CD4-positive, alpha-beta T cell (primary cell): ENCODE results near the gene GTSF1L. TPM values are rescaled to one million over a fixed set of nuclear protein-coding genes. Genes with fewer than 3 reads are reported as not detected.

ENCODE experiments used
- ATAC-seq: fragments of 200-7000 bp; cut with Tn5 transposase; one replicate; pipeline ENCODE4 v1.10.0; 2022; ENCODE audit warnings: mild to moderate bottlenecking; ENCODE audit not compliant: poor library complexity
- CTCF ChIA-PET: fragments of 350-600 bp; sonication (Branson Sonifier 250); formaldehyde crosslinking; loops from one replicate; lab custom pipeline; 2021; ENCODE audit warnings: antibody characterized with exemption, inconsistent platforms; lab: Charles Lee
- POLR2A ChIA-PET: fragments of 350-600 bp; sonication (Branson Sonifier 250); formaldehyde crosslinking; loops from one replicate; lab custom pipeline; 2021; ENCODE audit warnings: antibody characterized with exemption, inconsistent platforms; lab: Charles Lee
- DNase-seq, 14 experiments: peaks; one replicate each; pipeline ENCODE4 v3.0.0-alpha.2; 2013 to 2020; ENCODE audit warnings: mixed read lengths in 2 of 14
- H3K27ac ChIP-seq, 2 donors: one replicate each; pipeline versions ENCODE4 v1.5.1 to v1.7.0; 2013; ENCODE audit warnings: low read length in 2 of 2, low read depth in 1 of 2, mild to moderate bottlenecking in 1 of 2
- H3K27me3 ChIP-seq, 2 experiments: 1 replicate in 1 of 2; 2 replicates in 1 of 2; pipeline versions ENCODE4 v1.6.1 to v1.7.0; 2013; ENCODE audit warnings: low read length in 2 of 2, control low read depth in 1 of 2, mild to moderate bottlenecking in 1 of 2, moderate library complexity in 1 of 2; ENCODE audit not compliant: insufficient read depth in 2 of 2, control insufficient read depth in 1 of 2
- H3K36me3 ChIP-seq: one replicate; pipeline ENCODE4 v1.6.1; 2013; ENCODE audit warnings: low read length, control low read depth; ENCODE audit not compliant: insufficient read depth
- H3K4me1 ChIP-seq: one replicate; pipeline ENCODE4 v1.6.1; 2013; ENCODE audit warnings: low read length, control low read depth; ENCODE audit not compliant: insufficient read depth
- H3K4me3 ChIP-seq: one replicate; pipeline ENCODE4 v1.5.1; 2013; ENCODE audit warnings: mild to moderate bottlenecking, low read length, moderate library complexity
- H3K9me3 ChIP-seq, 2 experiments: 1 replicate in 1 of 2; 2 replicates in 1 of 2; pipeline versions ENCODE4 v1.6.1 to v1.7.0; 2013; ENCODE audit warnings: low read length in 2 of 2, mild to moderate bottlenecking in 2 of 2, control low read depth in 1 of 2, moderate library complexity in 1 of 2; ENCODE audit not compliant: control insufficient read depth in 1 of 2, insufficient read depth in 1 of 2
- H3K27ac Mint-ChIP-seq: one replicate; pipeline ENCODE4 v1.8.0; 2020; ENCODE audit warnings: mixed read lengths
- H3K27me3 Mint-ChIP-seq: one replicate; pipeline ENCODE4 v1.8.0; 2021; ENCODE audit warnings: mixed read lengths
- H3K36me3 Mint-ChIP-seq: one replicate; pipeline ENCODE4 v1.8.0; 2021; ENCODE audit warnings: low read depth, mixed read lengths
- H3K4me1 Mint-ChIP-seq: one replicate; pipeline ENCODE4 v1.8.0; 2021; ENCODE audit warnings: low read depth, mixed read lengths
- H3K4me3 Mint-ChIP-seq: one replicate; pipeline ENCODE4 v1.8.0; 2020; ENCODE audit warnings: mild to moderate bottlenecking, mixed read lengths
- H3K9me3 Mint-ChIP-seq: one replicate; pipeline ENCODE4 v1.8.0; 2020; ENCODE audit warnings: mixed read lengths
- CTCF ChIP-seq: fragments of 200-600 bp; IDR thresholded peaks from one replicate; pipeline ENCODE4 v1.8.0; 2022; ENCODE audit warnings: antibody characterized with exemption, mild to moderate bottlenecking
- intact Hi-C, 2 experiments: fragments of 100-400 bp; cut with DNase I in 1 of 2; cut with micrococcal nuclease in 1 of 2; formaldehyde crosslinking; loops; one replicate each; pipeline versions ENCODE4 v1.15.1 to v1.9.0; 2023 to 2025; cut with DNase I, micrococcal nuclease
- total RNA-seq, 174 experiments: library from RNA in 2 of 174; stranded (reverse) in 2 of 174; gene quantifications; one replicate each; pipeline ENCODE4 v1.2.3 and lab custom pipeline; 2021 to 2026

Gene GTSF1L
- total RNA-seq, 2 experiments from 2014 or later = not detected

- ChIA-PET CTCF (no interaction called here), POLR2A (interaction anchor here (0.8 kb wide), 1 partner anchor 69 kb away, joined by 3 read pairs; no protein-coding TSS in a partner anchor)
- Histone ChIP-seq H3K4me3 (no peak overlapping the region), H3K27me3 (no peaks in the 10 kb centered on the region), H3K27ac (no peak overlapping the region), H3K4me1 (peaks cover 4% of the 10 kb centered on the region), H3K9me3 (no peaks in the 10 kb centered on the region), H3K36me3 (no peaks in the 10 kb centered on the region)
- no peak overlapping the region for H3K27ac Mint-ChIP-seq
- DNase-seq = no peak
- no peaks in the 10 kb centered on the region for H3K36me3 Mint-ChIP-seq
- H3K27me3 Mint-ChIP-seq = no peaks in the 10 kb centered on the region
- no peak for ATAC-seq
- TF ChIP-seq CTCF = no peak
- no peaks in the 10 kb centered on the region for H3K9me3 Mint-ChIP-seq
- intact Hi-C loops = no loop called here
- no peak overlapping the region for H3K4me3 Mint-ChIP-seq
- no peaks in the 10 kb centered on the region for H3K4me1 Mint-ChIP-seq
Observed at GRCh38 chr20:43686820-43687219, 40.0 kb downstream of the GTSF1L start.

- Histone ChIP-seq H3K27ac (no peak overlapping the region), H3K4me3 (no peak overlapping the region), H3K4me1 (peaks cover 7% of the 10 kb centered on the region), H3K36me3 (no peaks in the 10 kb centered on the region), H3K9me3 (no peaks in the 10 kb centered on the region), H3K27me3 (no peaks in the 10 kb centered on the region)
- no peaks in the 10 kb centered on the region for H3K9me3 Mint-ChIP-seq
- H3K4me3 Mint-ChIP-seq = no peak overlapping the region
- ChIA-PET CTCF (no interaction called here), POLR2A (no interaction called here)
- no peaks in the 10 kb centered on the region for H3K36me3 Mint-ChIP-seq
- no peak for DNase-seq
- no peak for TF ChIP-seq CTCF
- H3K27ac Mint-ChIP-seq = no peak overlapping the region
- intact Hi-C loops = no loop called here
- no peaks in the 10 kb centered on the region for H3K27me3 Mint-ChIP-seq
- no peaks in the 10 kb centered on the region for H3K4me1 Mint-ChIP-seq
- no peak for ATAC-seq
Observed at GRCh38 chr20:43682446-43682845, 44.4 kb downstream of the GTSF1L start.

- peak overlapping the region in 1 of 2 donors; percentile 17 for H3K27ac ChIP-seq
- no peaks in the 10 kb centered on the region for H3K36me3 Mint-ChIP-seq
- no peak overlapping the region for H3K27ac Mint-ChIP-seq
- DNase-seq (peak in 2 of 14 experiments; percentile 21 to 41), ATAC-seq (no peak)
- POLR2A ChIA-PET = no interaction called here
- intact Hi-C loops = no loop called here
- H3K9me3 ChIP-seq = no peaks in the 10 kb centered on the region
- CTCF ChIA-PET = interaction anchor here (1.1 kb wide), 1 partner anchor 69 kb away, joined by 3 read pairs; no protein-coding TSS in a partner anchor
- H3K4me1 Mint-ChIP-seq = no peaks in the 10 kb centered on the region
- H3K4me3 Mint-ChIP-seq = no peak overlapping the region
- H3K4me3 ChIP-seq = no peak overlapping the region
- no peak for TF ChIP-seq CTCF
- H3K4me1 ChIP-seq = peaks cover 7% of the 10 kb centered on the region
- no peaks in the 10 kb centered on the region for H3K9me3 Mint-ChIP-seq
- H3K27me3 Mint-ChIP-seq = no peaks in the 10 kb centered on the region
- no peaks in the 10 kb centered on the region for H3K27me3 ChIP-seq
- no peaks in the 10 kb centered on the region for H3K36me3 ChIP-seq
Observed at GRCh38 chr20:43681991-43682410, 44.8 kb downstream of the GTSF1L start.
